Gastrocnemius medialis (tissue), 4 donors: ENCODE results near the gene CLSTN2. TPM values are rescaled to one million over a fixed set of nuclear protein-coding genes. Genes with fewer than 3 reads are reported as not detected.

Source experiments
- ATAC-seq, 2 donors: fragments of 150-250 bp; one replicate each; pipeline ENCODE4 v1.9.1; 2016
- DNase-seq, 2 donors: peaks; one replicate each; pipeline ENCODE4 v3.0.0-alpha.2; 2019
- H3K27ac ChIP-seq, 4 donors: fragments of 200-600 bp; sonication (generic); 1 replicate in 1 of 4; 2 replicates in 3 of 4; pipeline ENCODE4 v1.5.1; 2016 to 2018; ENCODE audit warnings: mild to moderate bottlenecking in 2 of 4, moderate library complexity in 1 of 4
- H3K27me3 ChIP-seq, 3 donors: fragments of 200-600 bp; sonication (generic) in 2 of 3; 1 replicate in 1 of 3; 2 replicates in 2 of 3; pipeline versions ENCODE4 v1.5.1 to v1.6.0; 2016 to 2019; ENCODE audit warnings: mild to moderate bottlenecking in 1 of 3, moderate library complexity in 1 of 3
- H3K36me3 ChIP-seq, 2 donors: fragments of 200-600 bp; sonication (generic) in 1 of 2; one replicate each; pipeline ENCODE4 v1.5.1; 2017 to 2018
- H3K4me1 ChIP-seq, 2 donors: fragments of 200-600 bp; sonication (generic) in 1 of 2; one replicate each; pipeline ENCODE4 v1.5.1; 2016 to 2017; ENCODE audit warnings: mild to moderate bottlenecking in 2 of 2
- H3K4me3 ChIP-seq, 4 donors: fragments of 200-600 bp; sonication (generic) in 3 of 4; 1 replicate in 1 of 4; 2 replicates in 3 of 4; pipeline ENCODE4 v1.5.1; 2016 to 2019; ENCODE audit warnings: mild to moderate bottlenecking in 2 of 4
- H3K9me3 ChIP-seq, 3 donors: fragments of 200-600 bp; sonication (generic) in 2 of 3; 1 replicate in 1 of 3; 2 replicates in 2 of 3; pipeline ENCODE4 v1.5.1; 2016 to 2019
- CTCF ChIP-seq, 5 experiments: fragments of 450-650 bp in 3 of 5; fragments of 200-600 bp in 2 of 5; sonication (generic) in 2 of 5; IDR thresholded peaks in 4 of 5; conservative IDR thresholded peaks in 1 of 5; 1 replicate in 4 of 5; 2 replicates in 1 of 5; pipeline ENCODE4 v1.5.1; 2016 to 2019; ENCODE audit warnings: antibody characterized with exemption in 5 of 5, mild to moderate bottlenecking in 3 of 5, moderate library complexity in 3 of 5
- POLR2A ChIP-seq, 2 donors: fragments of 450-650 bp; IDR thresholded peaks; one replicate each; pipeline ENCODE4 v1.6.1; 2017; ENCODE audit warnings: antibody characterized with exemption in 2 of 2, mild to moderate bottlenecking in 2 of 2, moderate library complexity in 2 of 2
- in situ Hi-C, 4 donors: fragments of 200-750 bp; cut with MboI; loops; one replicate each; pipeline versions ENCODE4 v1.15.0 to v1.8.0; 2017; ENCODE audit warnings: low sequenced_read_pairs in 4 of 4
- intact Hi-C: fragments of 100-400 bp; cut with DNase I; formaldehyde crosslinking; loops from one replicate; pipeline ENCODE4 v1.15.1; 2023; ENCODE audit warnings: low total_unique reads
- total RNA-seq, 4 donors: library from RNA; depleted of rRNA; stranded (reverse); fragments of >200 nt; gene quantifications; one replicate each; pipeline versions ENCODE4 v1.1.0 to v1.2.3, GENCODE V29; 2016

The CLSTN2 gene
- total RNA-seq, 4 donors from 2014 or later: 1.1 to 4.9 (median 4.0) TPM

- DNase-seq (no peak), ATAC-seq (no peak)
- intact Hi-C loops: no loop called here
- H3K4me3 ChIP-seq: no peak overlapping the region
- TF ChIP-seq POLR2A (IDR thresholded peaks at IDR 0.05) (no peak), CTCF (IDR thresholded peaks at IDR 0.05 in 4 of 5, conservative IDR thresholded peaks at IDR 0.05 in 1 of 5) (no peak)
- in situ Hi-C loops: no loop called here
- H3K36me3 ChIP-seq: no peaks in the 10 kb centered on the region
- H3K27me3 ChIP-seq: no peaks in the 10 kb centered on the region
- no peak overlapping the region for H3K27ac ChIP-seq
- no peaks in the 10 kb centered on the region for H3K9me3 ChIP-seq
- no peaks in the 10 kb centered on the region for H3K4me1 ChIP-seq
These were observed 453.4 kb downstream of the CLSTN2 start for GRCh38 chr3:140388202-140388922.

DNA sequence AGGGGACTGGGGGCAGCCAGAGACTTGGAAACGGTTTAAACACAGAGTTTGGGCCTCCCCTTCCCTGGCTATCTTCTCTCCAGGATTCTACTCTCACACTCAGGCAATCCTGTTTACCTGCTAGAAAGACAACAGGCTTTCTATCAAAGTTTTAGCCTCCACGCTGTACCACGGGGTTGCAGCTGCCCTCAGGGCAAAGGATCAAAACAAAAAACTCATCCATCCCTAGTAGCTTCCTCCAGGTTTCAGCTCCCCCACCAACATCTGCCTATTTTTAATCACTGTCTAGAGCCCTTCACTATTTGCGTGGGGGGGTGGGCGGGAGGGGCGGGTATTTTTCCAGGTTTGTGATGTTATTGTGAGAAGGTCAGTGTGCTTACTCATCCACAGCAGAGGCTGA is 456.1 kb downstream of the CLSTN2 start:
- H3K27ac ChIP-seq: no peak overlapping the region
- DNase-seq: no peak

GRCh38 chr3:140394488-140395133 is 459.6 kb downstream of the CLSTN2 start:
- in situ Hi-C loops (loop anchor here in 1 of 4 donors (10.0 kb wide), 1 partner anchor 60 kb away; no protein-coding TSS in a partner anchor), intact Hi-C loops (no loop called here)
- Histone ChIP-seq H3K27ac (no peak overlapping the region), H3K4me1 (no peaks in the 10 kb centered on the region), H3K4me3 (no peak overlapping the region), H3K9me3 (no peaks in the 10 kb centered on the region), H3K27me3 (no peaks in the 10 kb centered on the region), H3K36me3 (no peaks in the 10 kb centered on the region)
- no peak for DNase-seq
- TF ChIP-seq CTCF (IDR thresholded peaks at IDR 0.05 in 4 of 5, conservative IDR thresholded peaks at IDR 0.05 in 1 of 5) (no peak), POLR2A (IDR thresholded peaks at IDR 0.05) (no peak)
- ATAC-seq: no peak

More for the DNA sequence above, 456.1 kb downstream of the CLSTN2 start:
- no peaks in the 10 kb centered on the region for H3K4me1 ChIP-seq
- H3K27me3 ChIP-seq: no peaks in the 10 kb centered on the region
- H3K9me3 ChIP-seq: no peaks in the 10 kb centered on the region
- intact Hi-C loops (no loop called here), in situ Hi-C loops (loop anchor here in 1 of 4 donors (10.0 kb wide), 1 partner anchor 56 kb away; no protein-coding TSS in a partner anchor)
- H3K36me3 ChIP-seq: no peaks in the 10 kb centered on the region
- no peak overlapping the region for H3K4me3 ChIP-seq
- TF ChIP-seq POLR2A (IDR thresholded peaks at IDR 0.05): no peak
- no peak for ATAC-seq

DNA sequence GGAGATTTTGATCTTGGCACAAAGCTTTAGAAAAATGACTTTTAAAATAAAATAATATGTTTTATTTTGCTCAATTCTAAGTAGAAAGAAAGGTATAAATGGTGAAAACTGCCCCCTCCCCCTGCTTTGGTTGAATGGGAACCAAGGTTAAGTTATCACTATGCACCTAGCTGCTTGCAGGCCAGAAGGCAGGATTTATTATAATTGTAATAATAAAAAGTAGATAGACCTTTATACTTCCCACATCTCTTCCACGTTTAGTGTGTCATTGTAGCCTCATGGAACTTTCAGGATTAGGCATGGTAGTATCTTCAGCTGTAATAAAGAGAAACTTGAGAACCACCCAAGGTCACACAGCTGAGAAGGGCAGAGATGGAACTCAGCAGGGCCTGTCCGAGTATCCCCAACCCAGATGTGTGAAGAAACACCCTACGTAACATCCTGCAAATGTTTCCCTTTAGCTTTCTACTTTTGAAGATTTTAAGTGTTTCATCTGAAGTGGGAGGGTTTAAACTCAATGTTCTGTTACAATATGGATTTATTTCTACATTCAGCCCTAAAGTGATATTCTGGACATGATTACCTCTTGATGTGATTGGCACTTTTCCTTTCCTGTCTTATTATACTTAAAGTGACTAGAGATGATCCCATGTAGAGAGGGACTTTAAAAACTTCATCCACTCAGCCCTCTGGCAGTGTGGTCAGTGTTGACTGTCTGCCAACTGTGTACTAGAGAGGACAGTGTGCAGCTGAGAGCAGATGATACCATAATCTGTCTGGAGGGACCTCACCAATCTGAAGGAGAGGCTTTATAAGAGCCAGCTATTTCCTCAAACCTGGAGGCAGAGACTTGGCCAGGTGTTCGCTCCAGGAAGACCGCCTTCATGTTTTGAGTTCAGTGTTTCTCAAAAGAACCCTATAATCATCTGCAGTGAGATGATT is 460.4 kb downstream of the CLSTN2 start:
- ATAC-seq: peak in 1 of 2 donors; percentile 36
- Histone ChIP-seq H3K27ac (no peak overlapping the region), H3K4me3 (no peak overlapping the region), H3K4me1 (no peaks in the 10 kb centered on the region), H3K36me3 (no peaks in the 10 kb centered on the region), H3K27me3 (no peaks in the 10 kb centered on the region), H3K9me3 (no peaks in the 10 kb centered on the region)
- intact Hi-C loops: no loop called here
- TF ChIP-seq CTCF (IDR thresholded peaks at IDR 0.05 in 4 of 5, conservative IDR thresholded peaks at IDR 0.05 in 1 of 5) (no peak), POLR2A (IDR thresholded peaks at IDR 0.05) (no peak)
- in situ Hi-C loops: loop anchor here in 1 of 4 donors (10.0 kb wide), 1 partner anchor 61 kb away; no protein-coding TSS in a partner anchor
- DNase-seq: no peak
